ENCODE data around the gene TFPT.

Gene TFPT, protein sequence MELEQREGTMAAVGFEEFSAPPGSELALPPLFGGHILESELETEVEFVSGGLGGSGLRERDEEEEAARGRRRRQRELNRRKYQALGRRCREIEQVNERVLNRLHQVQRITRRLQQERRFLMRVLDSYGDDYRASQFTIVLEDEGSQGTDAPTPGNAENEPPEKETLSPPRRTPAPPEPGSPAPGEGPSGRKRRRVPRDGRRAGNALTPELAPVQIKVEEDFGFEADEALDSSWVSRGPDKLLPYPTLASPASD

GRCh38 chr19:54115109-54116063 is at the start of gene TFPT, which contains the start of gene PRPF31:
TSS of gene TFPT (minus strand) at chr19:54115657. CDS start at chr19:54115269, 388 bp downstream.
TSS of gene PRPF31 (plus strand) at chr19:54115754. CDS start at chr19:54118279, 2,525 bp downstream.
- peak; percentile 95 for DNase-seq

GRCh38 chr19:54165222-54165621 is 49.8 kb upstream of the TFPT start:
- no peak for DNase-seq

DNA sequence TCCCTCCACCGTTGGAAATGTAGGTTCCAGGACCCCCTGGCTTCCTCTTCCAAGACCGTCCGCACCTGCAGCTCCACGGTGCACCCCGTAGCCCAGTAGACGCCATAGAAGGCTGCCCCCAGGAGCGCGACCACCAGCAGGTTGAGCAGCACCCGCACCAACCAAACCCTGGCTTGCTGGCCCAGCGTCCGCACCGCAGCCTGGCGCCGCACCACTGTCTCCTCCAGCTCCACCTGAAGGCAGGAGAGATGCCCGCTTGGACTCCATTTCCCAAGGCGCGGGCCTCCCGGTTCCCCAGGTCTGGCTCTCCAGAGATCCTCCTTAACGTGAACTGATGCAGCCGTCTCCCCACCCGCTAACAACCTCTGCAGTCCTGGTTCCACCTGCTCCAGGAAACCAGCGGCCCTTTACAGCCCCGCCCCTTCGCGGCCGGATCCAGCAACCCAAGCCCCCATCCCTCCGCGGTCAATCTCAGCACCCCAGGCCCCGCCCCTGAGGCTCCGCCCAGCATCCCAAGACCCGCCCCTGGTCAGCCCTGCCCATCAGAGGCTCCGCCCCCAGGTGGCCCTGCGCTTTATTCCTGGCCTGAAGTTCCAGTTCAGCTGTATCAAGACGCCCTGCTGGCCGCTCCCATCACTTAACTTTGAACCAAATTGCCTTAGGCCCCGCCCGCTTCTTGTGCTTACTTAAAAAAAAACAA is 49.1 kb upstream of the TFPT start:
- no peak for DNase-seq

GRCh38 chr19:54162884-54163283 is 47.4 kb upstream of the TFPT start:
- DNase-seq, result no peak

DNA sequence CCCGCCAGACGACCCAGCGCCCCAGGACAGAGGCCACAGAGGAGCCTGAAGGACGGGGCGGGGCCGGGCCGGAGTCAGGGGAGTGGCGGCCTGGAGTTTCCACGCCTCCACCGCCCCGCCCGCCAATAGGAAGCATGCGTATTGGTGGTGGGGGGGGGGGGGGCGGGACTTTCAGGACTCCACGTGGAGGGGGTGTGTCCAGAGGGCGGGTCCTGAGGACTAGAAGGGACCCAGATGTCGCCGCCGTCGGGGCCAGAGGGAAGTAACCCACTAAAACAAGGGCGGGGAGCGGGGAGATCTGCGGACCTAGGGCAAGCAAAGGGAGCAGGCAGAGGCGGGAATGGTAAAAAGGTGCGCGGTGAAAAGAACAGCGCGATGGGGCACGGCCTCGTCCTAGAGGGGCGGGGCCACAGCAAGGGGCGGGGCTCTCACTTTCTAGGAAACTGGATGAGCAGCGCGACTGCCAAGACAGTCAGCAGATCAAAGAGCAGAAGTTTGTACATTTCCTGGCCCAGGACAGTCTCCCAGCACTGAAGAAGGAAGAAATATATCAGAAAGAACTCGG is 46.9 kb upstream of the TFPT start:
- no peak for DNase-seq

GRCh38 chr19:54160854-54161253 is 45.4 kb upstream of the TFPT start:
- no peak for DNase-seq

GRCh38 chr19:54160182-54160811 is 44.8 kb upstream of the TFPT start:
- DNase-seq, result no peak

DNA sequence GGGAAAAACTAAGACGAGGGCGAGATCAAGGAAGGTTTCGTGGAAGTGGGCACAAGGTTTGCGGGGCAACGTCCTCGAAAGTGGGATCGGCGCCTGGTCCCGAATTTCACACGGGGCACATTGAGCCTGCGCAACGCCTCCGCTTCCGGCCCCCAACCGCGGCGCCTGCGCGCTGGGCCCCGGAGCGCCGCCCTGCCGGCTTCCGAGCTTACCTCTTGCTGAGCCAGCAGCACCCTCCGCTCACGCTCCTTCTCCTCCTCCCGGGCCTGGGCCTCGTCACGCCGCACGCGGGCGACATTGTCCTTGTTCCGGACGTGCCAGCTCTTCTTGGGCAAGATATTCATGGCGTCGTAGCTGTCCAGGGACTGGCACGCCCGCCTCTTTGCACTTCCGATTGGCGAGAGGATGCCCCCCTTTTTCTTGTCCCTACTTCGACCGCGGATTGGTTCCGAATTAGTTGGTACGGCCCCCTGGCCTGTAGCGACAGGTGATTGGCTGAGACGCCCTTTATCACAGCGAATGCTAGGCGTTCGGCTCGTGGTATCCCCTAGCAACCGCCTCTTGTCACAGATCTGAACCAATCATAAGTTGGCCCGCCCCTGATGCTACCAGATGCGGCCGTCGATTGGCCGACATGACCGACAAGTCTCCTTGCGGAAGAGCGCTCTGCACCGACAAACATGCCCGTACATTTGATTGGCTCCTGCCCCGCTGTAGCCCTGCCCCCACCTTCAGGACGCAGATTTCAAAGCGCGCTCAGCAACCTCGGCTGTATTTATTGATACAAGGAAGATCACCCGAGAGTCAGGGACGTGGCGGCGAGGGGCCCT is 44.1 kb upstream of the TFPT start, which contains the start of gene LENG1:
Gene LENG1 (minus strand): TSS at position 370 of the 830 bp plus-strand sequence. CDS start 26 bp downstream, at position 344.
- DNase-seq, result peak; percentile 99

GRCh38 chr19:54158812-54159351 is 43.4 kb upstream of the TFPT start:
- no peak for DNase-seq

DNA sequence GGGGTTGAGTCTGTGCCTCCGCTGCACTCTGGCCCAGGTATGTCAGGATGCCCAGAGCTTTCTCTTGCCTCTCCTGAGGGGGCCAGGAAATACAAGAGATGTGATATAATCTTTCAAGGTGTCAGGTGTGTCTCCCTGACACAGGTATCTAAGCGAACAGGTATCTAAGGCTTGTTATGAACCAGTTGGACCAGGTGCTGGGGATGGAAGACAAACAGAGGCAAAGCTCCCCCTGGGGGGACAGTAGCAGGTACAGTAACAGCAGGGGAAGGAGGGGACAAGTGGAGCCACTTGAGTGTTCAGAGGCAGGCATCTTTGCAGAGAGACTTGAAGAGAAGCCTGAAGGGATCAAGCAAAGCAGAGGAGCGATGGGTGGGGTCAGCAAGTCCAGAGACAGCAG is 41.5 kb upstream of the TFPT start:
- DNase-seq, result no peak

DNA sequence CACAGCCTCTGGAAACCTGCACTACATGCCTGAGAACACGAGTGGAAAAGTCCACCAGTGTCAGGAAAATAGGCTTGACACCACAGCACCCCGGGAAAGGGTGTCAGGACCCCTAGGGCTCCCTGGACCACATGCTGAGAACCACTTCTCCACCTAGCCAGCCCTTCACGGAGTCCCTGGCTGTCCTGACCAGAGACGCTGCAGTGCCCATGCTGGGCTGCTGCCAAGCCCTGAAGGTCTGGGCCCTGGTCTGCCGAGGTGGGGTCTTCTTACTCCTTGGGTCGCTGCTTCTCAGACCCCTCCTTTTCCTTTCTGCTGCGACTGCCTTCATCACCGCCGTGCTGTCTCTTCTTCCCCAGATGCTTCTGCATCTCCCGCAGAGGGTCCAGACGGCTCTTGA is 41.0 kb upstream of the TFPT start:
- no peak for DNase-seq

DNA sequence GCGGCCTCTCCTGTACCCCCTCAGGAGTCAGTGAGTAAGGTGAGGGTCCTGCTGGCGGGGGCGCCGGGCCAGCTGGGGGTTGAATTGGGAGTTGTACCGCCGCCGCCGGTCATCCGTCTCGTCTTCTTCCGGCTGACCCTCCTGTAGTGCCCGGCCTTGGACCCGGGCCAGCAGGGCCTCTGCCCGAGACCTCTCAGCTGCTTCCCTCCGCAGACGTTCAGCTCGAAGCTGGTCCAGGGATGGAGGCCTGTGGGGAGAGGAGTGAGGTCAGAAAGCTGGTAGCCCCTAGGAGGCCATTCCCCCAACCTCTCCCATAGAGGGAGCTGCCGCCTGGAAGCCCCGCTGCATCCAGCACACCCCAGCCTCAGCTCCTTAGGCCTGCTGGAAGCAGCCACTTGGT is 40.2 kb upstream of the TFPT start:
- DNase-seq, result no peak

GRCh38 chr19:54154603-54155345 is 39.3 kb upstream of the TFPT start:
- no peak for DNase-seq

DNA sequence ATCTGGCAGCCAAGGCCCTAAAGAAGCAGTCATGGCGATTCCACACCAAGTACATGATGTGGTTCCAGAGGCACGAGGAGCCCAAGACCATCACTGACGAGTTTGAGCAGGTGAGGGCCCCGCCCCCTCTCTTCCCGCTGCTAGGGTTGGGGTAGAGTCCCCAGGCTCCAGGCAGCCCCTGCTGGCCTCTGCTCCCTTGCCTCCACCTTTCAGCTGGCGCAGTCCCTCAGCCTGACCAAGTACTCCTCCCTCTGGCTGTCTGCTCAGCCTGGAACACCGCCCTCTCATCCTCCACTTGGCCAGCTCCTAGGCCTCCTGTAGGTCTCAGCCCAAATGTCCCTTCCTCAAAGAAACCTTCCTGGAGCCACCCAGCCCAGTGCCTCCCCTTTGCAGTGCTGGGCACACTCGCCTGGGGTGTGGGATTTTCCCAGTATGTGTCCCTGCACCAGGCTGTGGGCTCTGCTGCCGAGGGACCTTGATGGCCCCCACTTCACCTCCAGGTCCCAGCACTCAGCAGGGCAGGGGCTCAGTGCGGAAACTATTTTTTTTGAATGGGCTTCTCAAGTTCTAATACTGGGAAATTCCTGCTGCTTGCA is 38.4 kb upstream of the TFPT start:
- DNase-seq, result no peak

GRCh38 chr19:54152878-54153524 is 37.5 kb upstream of the TFPT start:
- DNase-seq, result no peak

DNA sequence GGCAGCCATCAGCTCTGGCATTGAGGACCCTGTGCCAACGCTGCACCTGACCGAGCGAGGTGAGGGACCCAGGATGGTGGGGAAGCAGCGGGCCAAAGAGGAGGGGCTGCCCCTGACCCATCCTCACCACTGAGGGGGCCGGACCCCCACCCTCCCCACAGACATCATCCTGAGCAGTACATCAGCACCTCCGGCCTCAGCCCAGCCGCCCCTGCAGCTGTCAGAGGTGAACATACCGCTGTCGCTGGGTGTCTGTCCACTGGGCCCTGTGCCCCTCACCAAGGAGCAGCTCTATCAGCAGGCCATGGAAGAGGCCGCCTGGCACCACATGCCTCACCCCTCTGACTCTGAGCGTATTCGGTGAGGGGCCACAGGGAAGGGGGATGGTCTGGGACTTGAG is 36.8 kb upstream of the TFPT start:
- DNase-seq, result no peak

DNA sequence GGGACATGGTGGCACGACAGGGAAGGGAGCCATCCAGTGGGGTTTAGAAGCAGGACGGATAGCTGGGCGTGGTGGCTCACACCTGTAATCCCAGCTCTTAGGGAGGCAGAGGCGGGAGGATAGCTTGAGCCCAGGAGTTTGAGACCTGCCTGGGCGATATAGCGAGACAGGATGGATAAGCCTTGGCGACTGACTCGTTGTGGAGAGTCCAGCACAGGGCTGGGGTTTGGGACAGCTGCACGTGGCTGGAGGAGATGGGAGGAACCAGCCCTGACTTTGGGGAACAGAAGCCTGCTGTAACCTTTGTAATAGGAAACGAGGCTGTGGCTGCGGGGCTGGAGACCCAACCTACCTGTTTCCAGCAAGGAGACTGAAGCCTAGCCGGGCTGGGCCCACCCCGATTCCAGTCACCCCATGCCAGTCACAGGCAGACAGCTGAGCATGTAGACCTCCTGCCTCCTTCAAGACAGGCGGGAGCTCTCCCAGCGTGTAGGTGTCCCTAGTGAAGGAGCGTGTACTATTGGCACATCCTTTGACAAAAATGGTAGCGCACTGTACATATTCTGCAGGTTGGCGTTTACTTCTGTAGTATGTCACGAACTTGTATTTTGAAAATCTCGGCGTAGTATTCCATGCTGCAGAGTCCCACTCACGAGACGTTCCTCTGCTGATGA is 36.0 kb upstream of the TFPT start:
- no peak for DNase-seq

DNA sequence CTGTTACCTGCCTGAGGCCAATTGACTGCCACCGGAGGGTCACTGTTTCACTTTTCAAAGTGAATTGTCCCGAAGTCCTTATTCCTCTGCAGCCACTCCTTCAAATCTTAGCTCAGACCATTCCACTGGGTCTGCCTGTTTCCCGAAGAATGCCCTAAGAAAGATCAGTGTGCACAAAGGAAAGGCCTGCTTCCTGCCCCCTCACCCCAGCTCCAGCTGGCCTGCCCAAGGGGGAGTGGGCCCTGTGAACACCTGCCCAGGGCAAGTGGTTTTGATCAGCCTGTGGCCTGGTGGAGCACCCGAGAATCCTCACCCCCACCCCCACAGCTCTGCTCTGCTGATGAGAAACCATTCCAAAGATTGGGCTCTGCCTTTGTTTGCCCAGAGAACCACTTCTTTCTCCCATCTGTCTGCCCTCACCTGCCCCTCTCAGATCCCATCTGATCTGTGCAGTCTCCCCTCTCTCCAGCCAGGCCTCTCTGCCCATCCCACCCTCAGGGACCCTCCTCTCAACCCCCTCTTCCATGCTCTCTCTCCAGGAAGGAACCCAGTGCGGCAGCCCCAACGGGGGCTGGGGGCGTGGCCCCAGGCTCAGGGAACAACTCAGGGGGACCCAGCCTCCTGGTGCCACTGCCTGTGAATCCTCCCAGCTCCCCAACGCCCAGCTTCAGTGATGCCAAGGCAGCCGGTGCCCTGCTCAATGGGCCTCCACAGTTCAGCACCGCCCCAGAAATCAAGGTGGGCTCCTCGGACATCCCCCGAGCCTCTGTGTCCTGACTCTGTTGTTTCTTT is 33.8 kb upstream of the TFPT start:
- no peak for DNase-seq

Data from NCI-H2171 (cell line).